Stimulated activated CD8-positive, alpha-beta memory T cell treated with anti-CD3 and anti-CD28 coated beads, Interleukin-15, amount 100 ng/mL, for 24 hours (primary cell): ENCODE measurements around the gene ZNF70.

Source experiments
- DNase-seq: peaks from one replicate; pipeline ENCODE4 v3.0.0-alpha.2; 2020; ENCODE audit warnings: low read depth

ZNF70 gene

DNA sequence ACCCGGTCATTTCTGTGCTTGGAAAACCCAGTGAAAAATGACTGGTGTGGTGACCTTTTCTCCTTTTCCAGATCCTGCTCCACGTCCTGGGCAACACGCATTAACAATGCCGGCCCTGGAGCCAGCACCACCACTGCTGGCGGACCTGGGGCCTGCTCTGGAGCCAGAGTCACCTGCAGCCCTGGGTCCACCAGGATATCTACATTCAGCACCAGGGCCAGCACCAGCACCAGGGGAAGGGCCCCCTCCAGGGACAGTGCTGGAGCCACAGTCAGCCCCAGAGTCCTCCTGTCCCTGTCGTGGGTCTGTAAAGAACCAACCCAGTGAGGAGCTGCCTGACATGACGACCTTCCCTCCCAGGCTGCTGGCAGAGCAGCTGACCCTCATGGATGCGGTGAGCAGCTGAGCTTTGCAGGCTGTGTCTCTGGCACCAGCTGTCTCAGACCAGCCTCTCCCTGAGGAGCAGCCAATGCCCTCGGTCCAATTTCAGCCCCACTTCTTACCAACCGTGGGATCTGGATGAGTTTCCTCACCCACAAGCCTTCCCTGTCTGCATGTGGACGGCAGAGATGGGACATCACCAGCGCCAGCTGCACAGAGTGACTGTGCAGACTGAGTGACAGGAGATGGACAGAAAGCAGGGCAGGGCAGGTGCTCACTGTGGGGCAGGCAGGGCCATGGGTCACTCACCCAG, 58.2 kb downstream of the ZNF70 start:
- no peak for DNase-seq

DNA sequence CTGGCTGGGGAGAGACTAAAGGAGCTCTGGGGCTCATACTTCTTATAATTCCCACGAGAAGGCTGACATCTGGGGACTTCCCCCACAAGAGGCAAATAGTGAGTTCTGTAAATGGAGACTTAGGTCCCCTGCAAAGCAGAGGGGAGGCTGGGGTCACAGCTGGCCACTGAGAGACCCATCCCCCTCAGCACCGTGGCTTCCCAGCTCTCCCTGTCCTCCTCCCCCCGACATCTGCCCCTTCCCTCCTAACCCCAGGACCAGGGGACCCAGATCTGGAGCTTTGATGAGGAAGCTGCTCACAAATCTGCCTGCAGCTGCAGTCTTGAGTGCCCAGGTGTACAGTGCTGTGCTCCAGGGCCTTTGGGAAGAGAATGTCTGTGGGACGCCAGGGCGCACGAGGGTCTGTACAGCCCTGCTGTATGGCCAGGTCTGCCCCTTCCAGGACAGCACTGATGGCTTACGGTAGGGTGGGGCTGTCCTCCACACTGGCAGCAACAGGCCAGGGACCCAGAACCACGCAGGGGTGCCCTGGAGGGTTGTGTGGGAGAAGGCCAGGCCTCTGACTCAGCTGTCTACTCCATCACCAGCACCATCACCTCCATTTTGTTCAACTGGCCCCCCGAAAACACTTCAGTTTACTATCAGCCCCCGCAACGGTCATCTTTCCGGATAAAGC, 59.0 kb downstream of the ZNF70 start:
- no peak for DNase-seq

GRCh38 chr22:23690713-23691112, 60.2 kb downstream of the ZNF70 start, which contains the start of gene RGL4:
Gene RGL4 (plus strand): TSS chr22:23691013. CDS start chr22:23692031, 1,018 bp downstream.
- no peak for DNase-seq

DNA sequence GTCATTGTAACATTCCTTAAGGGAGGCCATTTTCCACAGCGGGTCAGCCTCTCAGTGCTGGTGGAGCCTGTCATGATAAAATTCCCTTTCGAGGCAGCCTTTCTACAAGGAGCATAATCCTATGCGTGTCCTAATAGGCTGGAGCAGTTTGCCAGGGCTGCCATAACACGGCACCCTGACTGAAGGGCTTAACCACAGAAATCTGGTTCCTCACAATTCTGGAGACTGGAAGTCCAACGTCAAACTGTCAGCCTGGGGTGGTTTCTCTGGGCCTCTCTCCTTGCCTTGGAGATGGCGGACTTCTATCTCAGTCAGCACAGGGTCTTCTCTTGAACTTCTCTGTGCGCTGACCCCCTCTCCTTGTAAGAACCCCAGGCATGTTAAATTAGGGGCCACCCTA, 61.5 kb downstream of the ZNF70 start:
- no peak for DNase-seq
